ENCODE results near the gene CENPM.

Gene CENPM

DNA sequence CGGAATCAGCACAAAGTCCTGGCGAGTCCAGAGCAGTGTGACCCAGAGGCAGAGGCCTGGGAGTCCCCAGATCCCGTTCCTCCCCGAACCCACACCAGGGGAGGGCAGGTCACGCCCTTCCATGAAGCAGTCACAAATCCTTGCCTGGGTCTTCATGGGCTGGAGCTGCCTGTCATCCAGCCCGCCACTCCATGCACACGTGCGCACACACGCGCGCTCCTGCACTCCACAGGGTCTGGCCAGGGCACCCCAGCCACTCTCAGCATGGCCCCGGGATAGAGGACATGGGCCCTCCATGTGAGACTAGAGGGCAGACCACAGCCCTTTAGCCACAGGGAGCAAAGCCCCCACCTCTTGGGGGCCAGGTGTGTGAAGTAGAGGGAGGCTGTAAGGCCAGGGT, 14.6 kb downstream of the CENPM start:
- H3K27me3 ChIP-seq (ENCODE audit: control insufficient read depth in 1 of 2, insufficient read depth in 2 of 2, low read length in 2 of 2): no peaks in the 10 kb centered on the region
- H3K4me3 ChIP-seq (ENCODE audit: low read depth in 1 of 2, low read length in 2 of 2): no peak overlapping the region
- no peaks in the 10 kb centered on the region for H3K4me1 ChIP-seq (ENCODE audit: control insufficient read depth in 1 of 2, insufficient read depth in 2 of 2, low read length in 2 of 2)
- H3K36me3 ChIP-seq (ENCODE audit: control insufficient read depth in 1 of 2, insufficient read depth in 2 of 2, low read length in 2 of 2): no peaks in the 10 kb centered on the region
- no peaks in the 10 kb centered on the region for H3K9me3 ChIP-seq (ENCODE audit: control insufficient read depth in 1 of 2, low read length in 2 of 2)
- no peak overlapping the region for H3K9ac ChIP-seq (ENCODE audit: low read depth in 1 of 2, low read length in 2 of 2)
- H3K27ac ChIP-seq (ENCODE audit: low read depth, low read length): no peak overlapping the region

- Histone ChIP-seq H3K4me1 (ENCODE audit: control insufficient read depth in 1 of 2, insufficient read depth in 2 of 2, low read length in 2 of 2) (no peaks in the 10 kb centered on the region), H3K27me3 (ENCODE audit: control insufficient read depth in 1 of 2, insufficient read depth in 2 of 2, low read length in 2 of 2) (no peaks in the 10 kb centered on the region), H3K9ac (ENCODE audit: low read depth in 1 of 2, low read length in 2 of 2) (no peak overlapping the region), H3K36me3 (ENCODE audit: control insufficient read depth in 1 of 2, insufficient read depth in 2 of 2, low read length in 2 of 2) (no peaks in the 10 kb centered on the region), H3K27ac (ENCODE audit: low read depth, low read length) (no peak overlapping the region), H3K4me3 (ENCODE audit: low read depth in 1 of 2, low read length in 2 of 2) (no peak overlapping the region), H3K9me3 (ENCODE audit: control insufficient read depth in 1 of 2, low read length in 2 of 2) (no peaks in the 10 kb centered on the region)
These were observed 15.2 kb downstream of the CENPM start for GRCh38 chr22:41931701-41932269.

DNA sequence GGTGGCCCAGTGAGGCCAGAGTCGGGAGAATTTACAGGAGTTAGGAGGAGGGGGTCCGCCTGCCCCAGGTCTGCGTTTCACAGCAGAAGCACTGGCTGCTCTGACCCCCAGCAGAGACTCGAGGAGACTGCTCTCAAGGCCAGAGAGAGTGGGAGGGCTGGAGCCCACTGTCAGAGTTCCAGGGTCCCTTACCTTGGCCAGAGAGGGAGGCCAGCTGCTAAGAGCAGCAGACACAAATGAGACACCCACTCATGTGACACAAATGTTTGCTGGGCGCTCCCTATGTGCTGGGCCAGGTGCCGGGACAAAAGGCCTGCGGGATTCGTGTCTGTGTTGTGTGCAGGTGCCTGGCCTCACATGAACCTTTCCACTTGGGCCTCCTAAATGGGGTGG, 17.5 kb downstream of the CENPM start:
- peaks cover 9 to 10% of the 10 kb centered on the region in 2 donors for H3K27me3 ChIP-seq (ENCODE audit: control insufficient read depth in 1 of 2, insufficient read depth in 2 of 2, low read length in 2 of 2)
- H3K4me1 ChIP-seq (ENCODE audit: control insufficient read depth in 1 of 2, insufficient read depth in 2 of 2, low read length in 2 of 2): peaks cover 0 to 5% of the 10 kb centered on the region in 2 donors
- no peak overlapping the region for H3K4me3 ChIP-seq (ENCODE audit: low read depth in 1 of 2, low read length in 2 of 2)
- H3K27ac ChIP-seq (ENCODE audit: low read depth, low read length): no peak overlapping the region
- no peak overlapping the region for H3K9ac ChIP-seq (ENCODE audit: low read depth in 1 of 2, low read length in 2 of 2)
- no peaks in the 10 kb centered on the region for H3K9me3 ChIP-seq (ENCODE audit: control insufficient read depth in 1 of 2, low read length in 2 of 2)
- no peaks in the 10 kb centered on the region for H3K36me3 ChIP-seq (ENCODE audit: control insufficient read depth in 1 of 2, insufficient read depth in 2 of 2, low read length in 2 of 2)

GRCh38 chr22:41928593-41929417, 18.1 kb downstream of the CENPM start:
- Histone ChIP-seq H3K9me3 (ENCODE audit: control insufficient read depth in 1 of 2, low read length in 2 of 2) (no peaks in the 10 kb centered on the region), H3K36me3 (ENCODE audit: control insufficient read depth in 1 of 2, insufficient read depth in 2 of 2, low read length in 2 of 2) (no peaks in the 10 kb centered on the region), H3K9ac (ENCODE audit: low read depth in 1 of 2, low read length in 2 of 2) (no peak overlapping the region), H3K27me3 (ENCODE audit: control insufficient read depth in 1 of 2, insufficient read depth in 2 of 2, low read length in 2 of 2) (peaks cover 9 to 10% of the 10 kb centered on the region in 2 donors), H3K27ac (ENCODE audit: low read depth, low read length) (no peak overlapping the region), H3K4me3 (ENCODE audit: low read depth in 1 of 2, low read length in 2 of 2) (no peak overlapping the region), H3K4me1 (ENCODE audit: control insufficient read depth in 1 of 2, insufficient read depth in 2 of 2, low read length in 2 of 2) (peaks cover 0 to 5% of the 10 kb centered on the region in 2 donors)

DNA sequence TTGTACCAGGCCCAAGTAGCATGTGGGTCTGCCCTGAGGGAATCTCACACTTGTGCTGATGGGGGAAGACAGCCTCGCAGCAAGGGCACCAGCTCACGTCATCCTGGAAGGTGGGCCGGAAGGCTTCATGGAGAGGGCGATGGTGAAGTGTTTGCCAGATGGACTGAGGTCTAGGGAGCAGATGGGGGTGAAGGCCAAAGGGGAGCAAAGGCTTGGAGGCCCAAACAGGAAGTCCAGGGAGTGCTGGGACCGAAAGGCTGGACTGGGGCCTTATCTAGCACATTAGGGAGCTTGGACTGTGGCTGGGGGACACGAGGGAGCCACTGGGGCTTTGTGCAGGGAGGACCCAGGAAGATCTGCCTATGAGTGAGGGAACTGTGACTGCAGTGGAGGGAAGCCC, 19.1 kb downstream of the CENPM start:
- Histone ChIP-seq H3K9ac (ENCODE audit: low read depth in 1 of 2, low read length in 2 of 2) (no peak overlapping the region), H3K4me1 (ENCODE audit: control insufficient read depth in 1 of 2, insufficient read depth in 2 of 2, low read length in 2 of 2) (peaks cover 0 to 5% of the 10 kb centered on the region in 2 donors), H3K9me3 (ENCODE audit: control insufficient read depth in 1 of 2, low read length in 2 of 2) (no peaks in the 10 kb centered on the region), H3K4me3 (ENCODE audit: low read depth in 1 of 2, low read length in 2 of 2) (no peak overlapping the region), H3K27ac (ENCODE audit: low read depth, low read length) (no peak overlapping the region), H3K36me3 (ENCODE audit: control insufficient read depth in 1 of 2, insufficient read depth in 2 of 2, low read length in 2 of 2) (no peaks in the 10 kb centered on the region), H3K27me3 (ENCODE audit: control insufficient read depth in 1 of 2, insufficient read depth in 2 of 2, low read length in 2 of 2) (peaks cover 9 to 10% of the 10 kb centered on the region in 2 donors)

- Histone ChIP-seq H3K36me3 (ENCODE audit: control insufficient read depth in 1 of 2, insufficient read depth in 2 of 2, low read length in 2 of 2) (no peaks in the 10 kb centered on the region), H3K4me3 (ENCODE audit: low read depth in 1 of 2, low read length in 2 of 2) (peak overlapping the region; percentile 46 to 50), H3K27me3 (ENCODE audit: control insufficient read depth in 1 of 2, insufficient read depth in 2 of 2, low read length in 2 of 2) (peaks cover 9 to 10% of the 10 kb centered on the region in 2 donors), H3K9ac (ENCODE audit: low read depth in 1 of 2, low read length in 2 of 2) (peak overlapping the region; percentile 4 to 39), H3K27ac (ENCODE audit: low read depth, low read length) (no peak overlapping the region), H3K9me3 (ENCODE audit: control insufficient read depth in 1 of 2, low read length in 2 of 2) (no peaks in the 10 kb centered on the region), H3K4me1 (ENCODE audit: control insufficient read depth in 1 of 2, insufficient read depth in 2 of 2, low read length in 2 of 2) (peaks cover 0 to 5% of the 10 kb centered on the region in 2 donors)
These were observed 21.0 kb downstream of the CENPM start for GRCh38 chr22:41925783-41926460.

GRCh38 chr22:41923595-41924276, 23.2 kb downstream of the CENPM start:
- Histone ChIP-seq H3K9me3 (ENCODE audit: control insufficient read depth in 1 of 2, low read length in 2 of 2) (no peaks in the 10 kb centered on the region), H3K27me3 (ENCODE audit: control insufficient read depth in 1 of 2, insufficient read depth in 2 of 2, low read length in 2 of 2) (peaks cover 9 to 10% of the 10 kb centered on the region in 2 donors), H3K4me3 (ENCODE audit: low read depth in 1 of 2, low read length in 2 of 2) (no peak overlapping the region), H3K4me1 (ENCODE audit: control insufficient read depth in 1 of 2, insufficient read depth in 2 of 2, low read length in 2 of 2) (peaks cover 10 to 14% of the 10 kb centered on the region in 2 donors), H3K9ac (ENCODE audit: low read depth in 1 of 2, low read length in 2 of 2) (no peak overlapping the region), H3K36me3 (ENCODE audit: control insufficient read depth in 1 of 2, insufficient read depth in 2 of 2, low read length in 2 of 2) (no peaks in the 10 kb centered on the region), H3K27ac (ENCODE audit: low read depth, low read length) (no peak overlapping the region)

DNA sequence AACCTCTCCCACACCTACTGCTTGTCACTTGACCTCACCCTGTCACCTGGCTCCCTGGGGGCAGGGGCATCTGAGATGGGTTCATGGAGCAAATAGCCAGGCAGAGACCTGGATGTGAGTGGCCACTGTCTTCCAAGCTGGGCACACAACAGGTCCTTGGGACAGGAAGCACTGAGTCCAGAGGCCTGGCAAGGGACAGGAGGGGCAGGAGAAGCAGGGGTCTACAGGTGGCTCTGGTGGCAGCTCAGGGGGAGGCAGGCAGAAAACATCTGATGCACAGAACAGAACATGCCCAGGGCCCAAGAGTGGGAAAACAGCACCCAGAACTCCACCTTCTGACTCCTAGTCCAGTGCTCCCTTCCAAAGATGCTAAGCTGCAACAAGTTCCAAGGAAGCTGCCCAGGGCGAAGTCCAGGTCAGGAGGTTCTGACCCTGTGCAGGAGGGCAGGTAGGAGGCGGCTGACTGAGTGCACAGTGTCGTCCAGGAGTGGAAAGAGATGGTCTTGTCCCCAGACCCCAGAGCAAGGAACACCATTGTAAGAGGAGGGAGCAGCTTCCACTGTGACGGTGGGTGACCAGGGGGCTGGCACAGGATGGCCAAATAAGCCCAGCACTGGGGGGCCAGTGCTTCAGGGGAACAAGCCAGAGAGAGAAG, 23.9 kb downstream of the CENPM start:
- Histone ChIP-seq H3K27me3 (ENCODE audit: control insufficient read depth in 1 of 2, insufficient read depth in 2 of 2, low read length in 2 of 2) (peaks cover 11% of the 10 kb centered on the region in 2 donors), H3K4me1 (ENCODE audit: control insufficient read depth in 1 of 2, insufficient read depth in 2 of 2, low read length in 2 of 2) (peaks cover 13 to 16% of the 10 kb centered on the region in 2 donors), H3K9ac (ENCODE audit: low read depth in 1 of 2, low read length in 2 of 2) (no peak overlapping the region)

DNA sequence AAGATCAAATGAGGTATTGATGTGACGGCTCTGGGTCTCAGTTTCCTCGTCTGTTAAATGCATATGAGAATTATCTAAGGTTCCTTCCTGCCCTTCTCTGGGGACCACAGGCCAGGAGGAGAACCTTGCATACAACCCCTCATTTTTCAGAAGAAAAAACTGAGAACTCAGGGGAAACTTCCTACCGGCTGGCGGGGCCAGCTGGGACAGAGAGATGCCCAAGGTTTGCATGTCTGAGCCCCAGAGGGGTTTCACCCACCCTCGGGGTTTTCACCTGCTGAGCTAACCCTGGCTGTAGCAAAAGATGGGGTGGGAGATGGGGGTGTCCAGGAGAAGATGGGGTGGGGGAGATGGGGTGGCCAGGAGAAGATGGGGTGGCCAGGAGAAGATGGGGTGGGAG, 24.6 kb downstream of the CENPM start:
- H3K36me3 ChIP-seq (ENCODE audit: control insufficient read depth in 1 of 2, insufficient read depth in 2 of 2, low read length in 2 of 2): no peaks in the 10 kb centered on the region
- H3K27me3 ChIP-seq (ENCODE audit: control insufficient read depth in 1 of 2, insufficient read depth in 2 of 2, low read length in 2 of 2): peaks cover 18 to 19% of the 10 kb centered on the region in 2 donors
- no peak overlapping the region for H3K4me3 ChIP-seq (ENCODE audit: low read depth in 1 of 2, low read length in 2 of 2)
- H3K4me1 ChIP-seq (ENCODE audit: control insufficient read depth in 1 of 2, insufficient read depth in 2 of 2, low read length in 2 of 2): peaks cover 16 to 22% of the 10 kb centered on the region in 2 donors
- no peaks in the 10 kb centered on the region for H3K9me3 ChIP-seq (ENCODE audit: control insufficient read depth in 1 of 2, low read length in 2 of 2)
- no peak overlapping the region for H3K27ac ChIP-seq (ENCODE audit: low read depth, low read length)
- no peak overlapping the region for H3K9ac ChIP-seq (ENCODE audit: low read depth in 1 of 2, low read length in 2 of 2)

More for the DNA sequence above, 23.9 kb downstream of the CENPM start:
- H3K27ac ChIP-seq (ENCODE audit: low read depth, low read length): no peak overlapping the region
- H3K36me3 ChIP-seq (ENCODE audit: control insufficient read depth in 1 of 2, insufficient read depth in 2 of 2, low read length in 2 of 2): no peaks in the 10 kb centered on the region
- H3K9me3 ChIP-seq (ENCODE audit: control insufficient read depth in 1 of 2, low read length in 2 of 2): no peaks in the 10 kb centered on the region
- no peak overlapping the region for H3K4me3 ChIP-seq (ENCODE audit: low read depth in 1 of 2, low read length in 2 of 2)
